Activated naive CD4-positive, alpha-beta T cell treated with anti-CD3 and anti-CD28 coated beads, Interleukin-2, amount 50 U/mL, for 24 hours (primary cell): ENCODE data around the gene ABL1.
"Not testable (repeated sequence)": the region's sequence is repeated elsewhere in the genome, so short reads cannot be mapped to it uniquely, and the experiment has no call there.

Experiments used
- H3K27ac Mint-ChIP-seq: one replicate; pipeline ENCODE4 v1.8.0; 2021; ENCODE audit warnings: mild to moderate bottlenecking, mixed read lengths
- H3K27me3 Mint-ChIP-seq: one replicate; pipeline ENCODE4 v1.8.0; 2021; ENCODE audit warnings: mixed read lengths
- H3K36me3 Mint-ChIP-seq: one replicate; pipeline ENCODE4 v1.8.0; 2021; ENCODE audit warnings: mixed read lengths
- H3K4me1 Mint-ChIP-seq: one replicate; pipeline ENCODE4 v1.8.0; 2021; ENCODE audit warnings: mixed read lengths
- H3K4me3 Mint-ChIP-seq: one replicate; pipeline ENCODE4 v1.8.0; 2021; ENCODE audit warnings: mild to moderate bottlenecking, mixed read lengths
- H3K9me3 Mint-ChIP-seq: one replicate; pipeline ENCODE4 v1.8.0; 2021; ENCODE audit warnings: mixed read lengths

ABL1 gene

GRCh38 chr9:130834371-130835336, at the start of gene ABL1:
ABL1 (plus strand) TSS chr9:130835254; CDS start chr9:130835447, 193 bp downstream.
- peaks cover 50% of the 10 kb centered on the region for H3K4me1 Mint-ChIP-seq
- H3K36me3 Mint-ChIP-seq = no peaks in the 10 kb centered on the region
- H3K9me3 Mint-ChIP-seq = no peaks in the 10 kb centered on the region
- peak within 1 kb of the TSS; percentile 99 for H3K4me3 Mint-ChIP-seq
- H3K27ac Mint-ChIP-seq = peak within 1 kb of the TSS; percentile 98
- H3K27me3 Mint-ChIP-seq = no peaks in the 10 kb centered on the region

- no peak overlapping the region for H3K27ac Mint-ChIP-seq
- no peak overlapping the region for H3K4me3 Mint-ChIP-seq
- H3K9me3 Mint-ChIP-seq = peaks cover 10% of the 10 kb centered on the region
- no peaks in the 10 kb centered on the region for H3K27me3 Mint-ChIP-seq
- peaks cover 23% of the 10 kb centered on the region for H3K36me3 Mint-ChIP-seq
- peaks cover 28% of the 10 kb centered on the region for H3K4me1 Mint-ChIP-seq
Measured at GRCh38 chr9:130785940-130786508, 49.0 kb upstream of the ABL1 start.

GRCh38 chr9:130786526-130786925, 48.5 kb upstream of the ABL1 start:
- Mint-ChIP-seq H3K36me3 (peaks cover 23% of the 10 kb centered on the region), H3K4me3 (no peak overlapping the region), H3K4me1 (peaks cover 29% of the 10 kb centered on the region), H3K27me3 (no peaks in the 10 kb centered on the region), H3K9me3 (peaks cover 10% of the 10 kb centered on the region), H3K27ac (no peak overlapping the region)

GRCh38 chr9:130789747-130790672, 45.0 kb upstream of the ABL1 start:
- no peak overlapping the region for H3K27ac Mint-ChIP-seq

GRCh38 chr9:130791303-130791894, 43.7 kb upstream of the ABL1 start:
- Mint-ChIP-seq H3K27ac (no peak overlapping the region), H3K4me3 (no peak overlapping the region), H3K4me1 (peaks cover 34% of the 10 kb centered on the region), H3K9me3 (peaks cover 10% of the 10 kb centered on the region), H3K27me3 (no peaks in the 10 kb centered on the region), H3K36me3 (peaks cover 22% of the 10 kb centered on the region)

More at GRCh38 chr9:130789747-130790672, 45.0 kb upstream of the ABL1 start:
- peaks cover 36% of the 10 kb centered on the region for H3K4me1 Mint-ChIP-seq
- no peaks in the 10 kb centered on the region for H3K27me3 Mint-ChIP-seq
- H3K36me3 Mint-ChIP-seq = peaks cover 22% of the 10 kb centered on the region
- H3K4me3 Mint-ChIP-seq = no peak overlapping the region
- peaks cover 10% of the 10 kb centered on the region for H3K9me3 Mint-ChIP-seq

GRCh38 chr9:130793589-130793988, 41.5 kb upstream of the ABL1 start:
- peaks cover 13% of the 10 kb centered on the region for H3K36me3 Mint-ChIP-seq
- no peak overlapping the region for H3K27ac Mint-ChIP-seq
- H3K9me3 Mint-ChIP-seq = peaks cover 10% of the 10 kb centered on the region
- H3K4me1 Mint-ChIP-seq = peaks cover 28% of the 10 kb centered on the region
- no peak overlapping the region for H3K4me3 Mint-ChIP-seq
- no peaks in the 10 kb centered on the region for H3K27me3 Mint-ChIP-seq

- H3K27me3 Mint-ChIP-seq, H3K4me3 Mint-ChIP-seq, H3K27ac Mint-ChIP-seq, H3K9me3 Mint-ChIP-seq, H3K36me3 Mint-ChIP-seq: not testable (repeated sequence)
- H3K4me1 Mint-ChIP-seq = peaks cover 25% of the 10 kb centered on the region
Measured at GRCh38 chr9:130794021-130794420, 41.0 kb upstream of the ABL1 start.

GRCh38 chr9:130794423-130794822, 40.6 kb upstream of the ABL1 start:
- not testable (repeated sequence) for H3K9me3 Mint-ChIP-seq, H3K4me3 Mint-ChIP-seq, H3K27ac Mint-ChIP-seq

GRCh38 chr9:130794923-130795495, 40.0 kb upstream of the ABL1 start:
- peaks cover 2% of the 10 kb centered on the region for H3K36me3 Mint-ChIP-seq
- H3K27me3 Mint-ChIP-seq = no peaks in the 10 kb centered on the region
- H3K9me3 Mint-ChIP-seq = no peaks in the 10 kb centered on the region
- peaks cover 25% of the 10 kb centered on the region for H3K4me1 Mint-ChIP-seq
- no peak overlapping the region for H3K27ac Mint-ChIP-seq
- no peak overlapping the region for H3K4me3 Mint-ChIP-seq

More at GRCh38 chr9:130794423-130794822, 40.6 kb upstream of the ABL1 start:
- H3K36me3 Mint-ChIP-seq, H3K27me3 Mint-ChIP-seq: not testable (repeated sequence)
- peaks cover 25% of the 10 kb centered on the region for H3K4me1 Mint-ChIP-seq

- not testable (repeated sequence) for H3K4me3 Mint-ChIP-seq, H3K27me3 Mint-ChIP-seq, H3K9me3 Mint-ChIP-seq, H3K27ac Mint-ChIP-seq, H3K36me3 Mint-ChIP-seq, H3K4me1 Mint-ChIP-seq
Measured at GRCh38 chr9:130803116-130803515, 31.9 kb upstream of the ABL1 start.

GRCh38 chr9:130805510-130806326, 29.3 kb upstream of the ABL1 start:
- Mint-ChIP-seq H3K9me3 (no peaks in the 10 kb centered on the region), H3K4me1 (peaks cover 7% of the 10 kb centered on the region), H3K27ac (no peak overlapping the region), H3K4me3 (no peak overlapping the region), H3K36me3 (peaks cover 2% of the 10 kb centered on the region), H3K27me3 (no peaks in the 10 kb centered on the region)

GRCh38 chr9:130806327-130806716, 28.7 kb upstream of the ABL1 start:
- H3K36me3 Mint-ChIP-seq = peaks cover 2% of the 10 kb centered on the region
- no peak overlapping the region for H3K4me3 Mint-ChIP-seq
- H3K4me1 Mint-ChIP-seq = peaks cover 7% of the 10 kb centered on the region
- H3K9me3 Mint-ChIP-seq = no peaks in the 10 kb centered on the region
- H3K27me3 Mint-ChIP-seq = no peaks in the 10 kb centered on the region
- no peak overlapping the region for H3K27ac Mint-ChIP-seq

GRCh38 chr9:130810609-130811136, 24.4 kb upstream of the ABL1 start:
- H3K4me3 Mint-ChIP-seq = no peak overlapping the region
- no peaks in the 10 kb centered on the region for H3K27me3 Mint-ChIP-seq
- peaks cover 7% of the 10 kb centered on the region for H3K36me3 Mint-ChIP-seq
- H3K4me1 Mint-ChIP-seq = peaks cover 2% of the 10 kb centered on the region
- no peak overlapping the region for H3K27ac Mint-ChIP-seq
- no peaks in the 10 kb centered on the region for H3K9me3 Mint-ChIP-seq

GRCh38 chr9:130815242-130815808, 19.7 kb upstream of the ABL1 start:
- Mint-ChIP-seq H3K27ac (no peak overlapping the region), H3K27me3 (no peaks in the 10 kb centered on the region), H3K36me3 (peaks cover 13% of the 10 kb centered on the region), H3K9me3 (no peaks in the 10 kb centered on the region), H3K4me1 (no peaks in the 10 kb centered on the region), H3K4me3 (no peak overlapping the region)
